Karpas-422 (cell line): ENCODE results near the gene SCFD2. TPM values are rescaled to one million over a fixed set of nuclear protein-coding genes. Genes with fewer than 3 reads are reported as not detected.
"Not testable (repeated sequence)": the region's sequence is repeated elsewhere in the genome, so short reads cannot be mapped to it uniquely, and the experiment has no call there.

Source experiments
- DNase-seq: peaks from one replicate; pipeline ENCODE4 v3.0.0-alpha.2; 2015
- H2AFZ ChIP-seq: fragments of 200-600 bp; sonication (generic); 2 replicates; pipeline ENCODE4 v1.6.1; 2014; ENCODE audit warnings: antibody characterized with exemption, low read length, mixed read lengths
- H3K27ac ChIP-seq: fragments of 200-600 bp; sonication (generic); 2 replicates; pipeline ENCODE4 v1.5.1; 2014; ENCODE audit warnings: mild to moderate bottlenecking, low read length, moderate library complexity
- H3K27me3 ChIP-seq: fragments of 200-600 bp; sonication (generic); 2 replicates; pipeline ENCODE4 v1.6.1; 2014; ENCODE audit warnings: low read length, mixed read lengths
- H3K36me3 ChIP-seq: fragments of 200-600 bp; sonication (generic); 2 replicates; pipeline ENCODE4 v1.6.1; 2014; ENCODE audit warnings: low read length, mixed read lengths; ENCODE audit not compliant: insufficient read depth
- H3K4me1 ChIP-seq: fragments of 200-600 bp; sonication (generic); 2 replicates; pipeline ENCODE4 v1.6.1; 2014; ENCODE audit warnings: mild to moderate bottlenecking, low read length, mixed read lengths
- H3K4me2 ChIP-seq: fragments of 200-600 bp; sonication (generic); 2 replicates; pipeline ENCODE4 v1.6.1; 2014; ENCODE audit warnings: low read length, low read depth, mild to moderate bottlenecking; ENCODE audit not compliant: poor library complexity, severe bottlenecking
- H3K4me3 ChIP-seq: fragments of 200-600 bp; sonication (generic); 2 replicates; pipeline ENCODE4 v1.5.1; 2014; ENCODE audit warnings: mild to moderate bottlenecking, antibody characterized with exemption, low read length, mixed read lengths
- H3K79me2 ChIP-seq: fragments of 200-600 bp; sonication (generic); 2 replicates; pipeline ENCODE4 v1.6.1; 2014; ENCODE audit warnings: mild to moderate bottlenecking, low read length, mixed read lengths
- H3K9ac ChIP-seq: fragments of 200-600 bp; sonication (generic); 2 replicates; pipeline ENCODE4 v1.6.0; 2014; ENCODE audit warnings: low read length
- H3K9me2 ChIP-seq: fragments of 200-600 bp; sonication (generic), shearing (Covaris generic); replicated peaks from 2 replicates; pipeline ENCODE4 v1.6.0; 2014; ENCODE audit warnings: mild to moderate bottlenecking, low read length, moderate library complexity; ENCODE audit not compliant: insufficient read depth
- H3K9me3 ChIP-seq: fragments of 300-700, 200-600 bp; sonication (generic); 2 replicates; pipeline ENCODE4 v1.6.1; 2014; ENCODE audit warnings: low read length, mixed read lengths
- H4K20me1 ChIP-seq: fragments of 200-600 bp; sonication (generic); 2 replicates; pipeline ENCODE4 v1.6.1; 2014; ENCODE audit warnings: mild to moderate bottlenecking, antibody characterized with exemption, low read length, low read depth; ENCODE audit not compliant: insufficient read depth
- total RNA-seq: library from RNA; depleted of rRNA; stranded (reverse); fragments of >200 nt; shearing (Covaris generic); gene quantifications from 2 replicates; pipeline ENCODE4 v1.2.3, GENCODE V29; 2014; ENCODE audit warnings: low replicate concordance

SCFD2 gene
- total RNA-seq, 1 experiment from 2014 or later: 28.5 TPM

GRCh38 chr4:53307819-53308780, 57.8 kb downstream of the SCFD2 start:
- no peaks in the 10 kb centered on the region for H4K20me1 ChIP-seq
- H3K4me1 ChIP-seq: peaks cover 6% of the 10 kb centered on the region
- peaks cover 3% of the 10 kb centered on the region; the same call in 1 of the 2 replicates for H3K36me3 ChIP-seq
- no peaks in the 10 kb centered on the region for H3K9me3 ChIP-seq
- H3K4me3 ChIP-seq: no peak overlapping the region
- H3K9me2 ChIP-seq: no peaks in the 10 kb centered on the region
- H2AFZ ChIP-seq: no peak overlapping the region
- H3K27ac ChIP-seq: no peak overlapping the region
- H3K79me2 ChIP-seq: peaks cover 32% of the 10 kb centered on the region
- no peak overlapping the region for H3K9ac ChIP-seq
- DNase-seq: no peak
- H3K4me2 ChIP-seq: no peak overlapping the region
- H3K27me3 ChIP-seq: no peaks in the 10 kb centered on the region

- no peak overlapping the region for H3K9ac ChIP-seq
- H3K79me2 ChIP-seq: peaks cover 32% of the 10 kb centered on the region
- no peaks in the 10 kb centered on the region for H4K20me1 ChIP-seq
- no peak overlapping the region for H2AFZ ChIP-seq
- no peak overlapping the region for H3K27ac ChIP-seq
- no peaks in the 10 kb centered on the region for H3K9me2 ChIP-seq
- H3K4me2 ChIP-seq: no peak overlapping the region
- H3K36me3 ChIP-seq: 0 out of 2 replicates have a peak, but pooled peaks cover 3% of the 10 kb centered on the region
- peaks cover 6% of the 10 kb centered on the region for H3K4me1 ChIP-seq
- H3K9me3 ChIP-seq: no peaks in the 10 kb centered on the region
- no peak for DNase-seq
- no peak overlapping the region for H3K4me3 ChIP-seq
- H3K27me3 ChIP-seq: no peaks in the 10 kb centered on the region
These were observed 58.7 kb downstream of the SCFD2 start for GRCh38 chr4:53307210-53307609.

GRCh38 chr4:53306729-53307128, 59.1 kb downstream of the SCFD2 start:
- H4K20me1 ChIP-seq: no peaks in the 10 kb centered on the region
- H3K4me2 ChIP-seq: no peak overlapping the region
- H3K4me1 ChIP-seq: peaks cover 6% of the 10 kb centered on the region
- no peaks in the 10 kb centered on the region for H3K27me3 ChIP-seq
- 0 out of 2 replicates have a peak, but pooled peaks cover 3% of the 10 kb centered on the region for H3K36me3 ChIP-seq
- no peak overlapping the region for H3K4me3 ChIP-seq
- no peak overlapping the region for H2AFZ ChIP-seq
- H3K9me2 ChIP-seq: no peaks in the 10 kb centered on the region
- no peak overlapping the region for H3K9ac ChIP-seq
- no peaks in the 10 kb centered on the region for H3K9me3 ChIP-seq
- H3K79me2 ChIP-seq: peaks cover 32% of the 10 kb centered on the region
- no peak overlapping the region for H3K27ac ChIP-seq
- DNase-seq: no peak

- H3K4me3 ChIP-seq, H3K27ac ChIP-seq, H3K9me2 ChIP-seq, H3K4me2 ChIP-seq, H3K27me3 ChIP-seq, DNase-seq, H2AFZ ChIP-seq, H4K20me1 ChIP-seq, H3K36me3 ChIP-seq, H3K9ac ChIP-seq, H3K4me1 ChIP-seq, H3K9me3 ChIP-seq: not testable (repeated sequence)
- H3K79me2 ChIP-seq: peaks cover 39% of the 10 kb centered on the region
These were observed 73.7 kb downstream of the SCFD2 start for GRCh38 chr4:53292209-53292608.

GRCh38 chr4:53281438-53281837, 84.4 kb downstream of the SCFD2 start:
- no peaks in the 10 kb centered on the region for H3K9me2 ChIP-seq
- H3K79me2 ChIP-seq: peaks cover 33% of the 10 kb centered on the region
- H3K4me3 ChIP-seq: no peak overlapping the region
- H2AFZ ChIP-seq: no peak overlapping the region
- 0 out of 2 replicates have a peak, but pooled peaks cover 2% of the 10 kb centered on the region for H3K4me1 ChIP-seq
- DNase-seq: no peak
- no peaks in the 10 kb centered on the region for H4K20me1 ChIP-seq
- no peaks in the 10 kb centered on the region for H3K27me3 ChIP-seq
- H3K9me3 ChIP-seq: peaks cover 3% of the 10 kb centered on the region; the same call in 1 of the 2 replicates
- H3K27ac ChIP-seq: no peak overlapping the region
- H3K4me2 ChIP-seq: no peak overlapping the region
- no peaks in the 10 kb centered on the region for H3K36me3 ChIP-seq
- H3K9ac ChIP-seq: no peak overlapping the region

GRCh38 chr4:53280846-53281245, 85.0 kb downstream of the SCFD2 start:
- no peak overlapping the region for H2AFZ ChIP-seq
- H3K9ac ChIP-seq: no peak overlapping the region
- no peaks in the 10 kb centered on the region for H3K27me3 ChIP-seq
- no peaks in the 10 kb centered on the region for H3K36me3 ChIP-seq
- H3K4me2 ChIP-seq: no peak overlapping the region
- H3K9me3 ChIP-seq: peaks cover 3% of the 10 kb centered on the region; the same call in 1 of the 2 replicates
- H4K20me1 ChIP-seq: no peaks in the 10 kb centered on the region
- no peaks in the 10 kb centered on the region for H3K9me2 ChIP-seq
- peaks cover 27% of the 10 kb centered on the region for H3K79me2 ChIP-seq
- no peak for DNase-seq
- no peak overlapping the region for H3K27ac ChIP-seq
- 0 out of 2 replicates have a peak, but pooled peaks cover 2% of the 10 kb centered on the region for H3K4me1 ChIP-seq
- no peak overlapping the region for H3K4me3 ChIP-seq

GRCh38 chr4:53274609-53275268, 91.1 kb downstream of the SCFD2 start:
- Histone ChIP-seq H3K27me3 (no peaks in the 10 kb centered on the region), H3K9ac (no peak overlapping the region), H3K79me2 (peaks cover 15% of the 10 kb centered on the region), H2AFZ (no peak overlapping the region), H3K27ac (no peak overlapping the region), H3K4me2 (no peak overlapping the region), H3K4me3 (no peak overlapping the region), H4K20me1 (no peaks in the 10 kb centered on the region), H3K9me3 (peaks cover 3% of the 10 kb centered on the region; the same call in 1 of the 2 replicates), H3K9me2 (no peaks in the 10 kb centered on the region), H3K36me3 (no peaks in the 10 kb centered on the region), H3K4me1 (no peaks in the 10 kb centered on the region)
- DNase-seq: no peak

- Histone ChIP-seq H3K27me3 (no peaks in the 10 kb centered on the region), H3K9ac (no peak overlapping the region), H2AFZ (no peak overlapping the region), H3K79me2 (peaks cover 13% of the 10 kb centered on the region), H3K9me2 (no peaks in the 10 kb centered on the region), H3K4me1 (no peaks in the 10 kb centered on the region), H3K36me3 (no peaks in the 10 kb centered on the region), H3K9me3 (no peaks in the 10 kb centered on the region), H4K20me1 (no peaks in the 10 kb centered on the region), H3K4me2 (no peak overlapping the region), H3K27ac (no peak overlapping the region), H3K4me3 (no peak overlapping the region)
- no peak for DNase-seq
These were observed 92.1 kb downstream of the SCFD2 start for GRCh38 chr4:53273726-53274125.
